Motor neuron (in vitro differentiated cells): ENCODE results near the gene PRR15. TPM values are rescaled to one million over a fixed set of nuclear protein-coding genes. Genes with fewer than 3 reads are reported as not detected.

Source experiments
- ATAC-seq, 8 experiments: fragments of 200-7000 bp; cut with Tn5 transposase; replicated peaks in 6 of 8; 2 replicates each; pipeline ENCODE4 v1.8.0; 2021; ENCODE audit warnings: mild to moderate bottlenecking in 8 of 8, moderate library complexity in 8 of 8
- H3K27ac ChIP-seq, 2 donors: fragments of 250-450 bp; sonication (Bioruptor Pico); 2 replicates each; pipeline ENCODE4 v1.9.0; 2021; ENCODE audit warnings: antibody characterized with exemption in 2 of 2, mild to moderate bottlenecking in 2 of 2, moderate library complexity in 1 of 2
- H3K4me1 ChIP-seq, 2 donors: fragments of 250-450 bp; sonication (Bioruptor Pico); replicated peaks in 1 of 2; 2 replicates each; pipeline ENCODE4 v1.6.1; 2021; ENCODE audit warnings: antibody characterized with exemption in 2 of 2, mild to moderate bottlenecking in 2 of 2, moderate library complexity in 1 of 2
- H3K4me3 ChIP-seq, 5 donors: fragments of 250-450 bp; sonication (Bioruptor Pico); 2 replicates each; pipeline ENCODE4 v1.9.0; 2021; ENCODE audit warnings: antibody characterized with exemption in 5 of 5, mild to moderate bottlenecking in 5 of 5, moderate library complexity in 4 of 5
- WGBS, 10 experiments: fragments of 450-650 bp; shearing (Covaris generic); methylation state at CpG; one replicate each; pipeline ENCODE4 v1.0.0; 2022; 5-methylcytosine and 5-hydroxymethylcytosine counted together
- in situ Hi-C, 9 experiments: fragments of 400-800 bp; cut with MboI; loops; one replicate each; pipeline ENCODE4 v1.15.0; 2021; ENCODE audit warnings: low sequenced_read_pairs in 9 of 9, low pct_unique_long_range_greater_than_20kb in 2 of 9; ENCODE audit not compliant: unreplicated experiment in 9 of 9
- total RNA-seq, 8 experiments: library from RNA; unstranded; fragments of 300-600 nt; gene quantifications; 2 replicates each; pipeline versions ENCODE4 v1.2.3 to v1.2.4, GENCODE V29; 2022

Gene PRR15
- total RNA-seq, 8 experiments from 2014 or later, result 0.25 to 40.8 (median 0.94) TPM

- no peak overlapping the region for H3K27ac ChIP-seq
- no peak overlapping the region for H3K4me3 ChIP-seq
- in situ Hi-C loops, result no loop called here
- peaks cover 20% of the 10 kb centered on the region in 2 donors for H3K4me1 ChIP-seq
- no peak for ATAC-seq
These were observed 41.1 kb downstream of the PRR15 start for GRCh38 chr7:29604702-29605101.

GRCh38 chr7:29605671-29606070, 42.0 kb downstream of the PRR15 start:
- ATAC-seq, result peak in 2 of 8 experiments; percentile 1 to 11
- no peak overlapping the region for H3K4me3 ChIP-seq
- in situ Hi-C loops, result no loop called here
- H3K27ac ChIP-seq, result no peak overlapping the region
- H3K4me1 ChIP-seq, result peaks cover 20% of the 10 kb centered on the region in 2 donors
- 20 to 100% (median 89%) methylated on average over 1 to 3 of the region's 3 CpGs; no CpG with 5 or more reads in 2 of the 10 experiments for whole genome bisulfite sequencing, 10 experiments

- no peak overlapping the region for H3K4me3 ChIP-seq
- in situ Hi-C loops, result no loop called here
- 0 to 42% (median 15%) methylated on average over 1 to 4 of the region's 4 CpGs; no CpG with 5 or more reads in 2 of the 10 experiments for WGBS, 10 experiments
- peak overlapping the region in 1 of 2 donors; percentile 22 for H3K27ac ChIP-seq
- H3K4me1 ChIP-seq, result peaks cover 20% of the 10 kb centered on the region in 2 donors
- ATAC-seq, result peak; percentile 87 to 96 (median 93)
These were observed 42.7 kb downstream of the PRR15 start for GRCh38 chr7:29606287-29606721.

GRCh38 chr7:29606830-29607229, 43.2 kb downstream of the PRR15 start:
- peak in 2 of 8 experiments; percentile 2 for ATAC-seq
- Histone ChIP-seq H3K4me1 (peaks cover 20% of the 10 kb centered on the region in 2 donors), H3K27ac (peak overlapping the region in 1 of 2 donors; percentile 22), H3K4me3 (no peak overlapping the region)
- 80 to 100% (median 100%) methylated on average over 1 to 4 of the region's 4 CpGs; no CpG with 5 or more reads in 3 of the 10 experiments for WGBS, 10 experiments
- in situ Hi-C loops, result no loop called here

GRCh38 chr7:29607259-29607658, 43.6 kb downstream of the PRR15 start:
- in situ Hi-C loops, result no loop called here
- Histone ChIP-seq H3K4me3 (no peak overlapping the region), H3K27ac (no peak overlapping the region), H3K4me1 (peaks cover 20 to 21% of the 10 kb centered on the region in 2 donors)
- ATAC-seq, result no peak
- WGBS, 10 experiments, result 61 to 100% (median 91%) methylated on average over 1 to 4 of the region's 4 CpGs; no CpG with 5 or more reads in 1 of the 10 experiments

GRCh38 chr7:29607889-29608288, 44.3 kb downstream of the PRR15 start:
- 8 to 86% (median 32%) methylated on average over 1 to 4 of the region's 4 CpGs; no CpG with 5 or more reads in 3 of the 10 experiments for WGBS, 10 experiments
- Histone ChIP-seq H3K4me3 (no peak overlapping the region), H3K27ac (no peak overlapping the region), H3K4me1 (peaks cover 20 to 22% of the 10 kb centered on the region in 2 donors)
- peak in 2 of 8 experiments; percentile 1 to 2 for ATAC-seq
- in situ Hi-C loops, result no loop called here

GRCh38 chr7:29609162-29610037, 45.8 kb downstream of the PRR15 start:
- WGBS, 10 experiments, result 34 to 100% (median 70%) methylated on average over 2 to 13 of the region's 15 CpGs

GRCh38 chr7:29610086-29610485, 46.5 kb downstream of the PRR15 start:
- no peak overlapping the region for H3K27ac ChIP-seq
- ATAC-seq, result no peak
- in situ Hi-C loops, result no loop called here
- H3K4me1 ChIP-seq, result peaks cover 19 to 22% of the 10 kb centered on the region in 2 donors
- WGBS, 10 experiments, result 0 to 100% (median 60%) methylated on average over 1 to 2 of the region's 2 CpGs; no CpG with 5 or more reads in 1 of the 10 experiments
- H3K4me3 ChIP-seq, result no peak overlapping the region

More at GRCh38 chr7:29609162-29610037, 45.8 kb downstream of the PRR15 start:
- H3K4me3 ChIP-seq, result no peak overlapping the region
- peak in 3 of 8 experiments; percentile 1 to 44 (median 16) for ATAC-seq
- in situ Hi-C loops, result no loop called here
- peaks cover 20 to 22% of the 10 kb centered on the region in 2 donors for H3K4me1 ChIP-seq
- H3K27ac ChIP-seq, result no peak overlapping the region

GRCh38 chr7:29611941-29612544, 48.4 kb downstream of the PRR15 start:
- in situ Hi-C loops, result no loop called here

GRCh38 chr7:29612596-29612995, 49.0 kb downstream of the PRR15 start:
- in situ Hi-C loops, result no loop called here
- H3K4me3 ChIP-seq, result no peak overlapping the region
- H3K27ac ChIP-seq, result no peak overlapping the region
- peaks cover 4 to 6% of the 10 kb centered on the region in 2 donors for H3K4me1 ChIP-seq
- WGBS, 10 experiments, result 0 to 88% (median 73%) methylated on average over 1 to 2 of the region's 2 CpGs; no CpG with 5 or more reads in 2 of the 10 experiments
- ATAC-seq, result no peak

More at GRCh38 chr7:29611941-29612544, 48.4 kb downstream of the PRR15 start:
- Histone ChIP-seq H3K27ac (no peak overlapping the region), H3K4me3 (no peak overlapping the region), H3K4me1 (peaks cover 4 to 7% of the 10 kb centered on the region in 2 donors)
- ATAC-seq, result peak in 6 of 8 experiments; percentile 10 to 95 (median 76)
- WGBS, 10 experiments, result 23 to 75% (median 50%) methylated on average over 1 to 4 of the region's 4 CpGs

GRCh38 chr7:29613100-29613499, 49.5 kb downstream of the PRR15 start:
- Histone ChIP-seq H3K27ac (no peak overlapping the region), H3K4me1 (peaks cover 0 to 2% of the 10 kb centered on the region in 2 donors), H3K4me3 (no peak overlapping the region)
- ATAC-seq, result no peak
- in situ Hi-C loops, result no loop called here
- 48 to 100% (median 82%) methylated on average over 1 to 3 of the region's 3 CpGs; no CpG with 5 or more reads in 3 of the 10 experiments for WGBS, 10 experiments

GRCh38 chr7:29614229-29614628, 50.6 kb downstream of the PRR15 start:
- no peak for ATAC-seq
- 83 to 100% (median 100%) methylated on average over 1 to 2 of the region's 2 CpGs; no CpG with 5 or more reads in 5 of the 10 experiments for WGBS, 10 experiments
- H3K4me1 ChIP-seq, result peaks cover 0 to 2% of the 10 kb centered on the region in 2 donors
- in situ Hi-C loops, result no loop called here
- no peak overlapping the region for H3K4me3 ChIP-seq
- no peak overlapping the region for H3K27ac ChIP-seq
